ENCODE measurements around the gene TTLL8. TPM values are rescaled to one million over a fixed set of nuclear protein-coding genes. Genes with fewer than 3 reads are reported as not detected.

The TTLL8 gene
- total and polyA plus RNA-seq, 2 experiments from 2014 or later: not detected

DNA sequence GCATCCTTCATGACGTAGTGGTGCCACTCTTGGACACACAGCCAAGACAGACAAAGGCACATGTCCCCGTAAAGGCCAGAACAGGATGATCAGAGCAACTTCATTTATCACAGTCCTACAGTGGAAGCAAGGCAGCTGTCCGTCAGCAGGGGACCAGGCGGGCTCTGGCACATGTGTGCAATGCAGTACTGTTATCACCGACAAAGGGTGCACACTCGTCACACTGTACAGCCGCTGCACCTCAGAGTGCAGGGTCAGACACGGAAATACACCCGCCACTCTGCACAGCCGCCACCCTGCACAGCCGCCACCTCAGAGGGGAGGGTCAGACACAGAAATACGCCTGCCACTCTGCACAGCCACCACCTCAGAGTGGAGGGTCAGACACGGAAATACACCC is 32.1 kb downstream of the TTLL8 start:
- H3K4me2 ChIP-seq: no peak overlapping the region
- H3K79me2 ChIP-seq: no peaks in the 10 kb centered on the region
- no peak overlapping the region for H3K27ac ChIP-seq
- peaks cover 5% of the 10 kb centered on the region for H3K27me3 ChIP-seq
- no peaks in the 10 kb centered on the region for H4K20me1 ChIP-seq (ENCODE audit: insufficient read depth, poor library complexity, severe bottlenecking)
- H3K4me3 ChIP-seq: no peak overlapping the region
- H3K36me3 ChIP-seq (replicated peaks; ENCODE audit: insufficient read depth, low read depth): no peaks in the 10 kb centered on the region
- DNase-seq (ENCODE audit: low spot score): no peak
- H3K4me1 ChIP-seq (ENCODE audit: insufficient read depth): peaks cover 4% of the 10 kb centered on the region
- 88% methylated on average over 13 of the region's 13 CpGs for WGBS (ENCODE audit: low lambda C conversion rate, missing lambda C conversion rate)
- no peaks in the 10 kb centered on the region for H3K9me2 ChIP-seq (replicated peaks; ENCODE audit: insufficient read depth)
- no peak for TF ChIP-seq CTCF (IDR thresholded peaks at IDR 0.05; ENCODE audit: poor library complexity)
- TF ChIP-seq EZH2 (IDR thresholded peaks at IDR 0.05; ENCODE audit: borderline replicate concordance): no peak
- no peak for TF ChIP-seq EZH2phosphoT487 (IDR thresholded peaks at IDR 0.05; ENCODE audit: low read depth, severe bottlenecking, unreplicated experiment)
- no peak overlapping the region for H2AFZ ChIP-seq
- no peaks in the 10 kb centered on the region for H3K9me3 ChIP-seq (ENCODE audit: low read depth)

GRCh38 chr22:50022171-50022819 is 35.8 kb downstream of the TTLL8 start:
- Histone ChIP-seq H3K4me3 (no peak overlapping the region), H2AFZ (no peak overlapping the region), H3K27me3 (peaks cover 5% of the 10 kb centered on the region), H3K4me1 (ENCODE audit: insufficient read depth) (no peaks in the 10 kb centered on the region), H3K36me3 (replicated peaks; ENCODE audit: insufficient read depth, low read depth) (no peaks in the 10 kb centered on the region), H4K20me1 (ENCODE audit: insufficient read depth, poor library complexity, severe bottlenecking) (no peaks in the 10 kb centered on the region), H3K79me2 (no peaks in the 10 kb centered on the region), H3K9me3 (ENCODE audit: low read depth) (no peaks in the 10 kb centered on the region), H3K27ac (no peak overlapping the region), H3K9me2 (replicated peaks; ENCODE audit: insufficient read depth) (no peaks in the 10 kb centered on the region), H3K4me2 (no peak overlapping the region)
- TF ChIP-seq EZH2 (IDR thresholded peaks at IDR 0.05; ENCODE audit: borderline replicate concordance) (no peak), CTCF (IDR thresholded peaks at IDR 0.05; ENCODE audit: poor library complexity) (no peak), EZH2phosphoT487 (IDR thresholded peaks at IDR 0.05; ENCODE audit: low read depth, severe bottlenecking, unreplicated experiment) (no peak)
- DNase-seq (ENCODE audit: low spot score): no peak
- WGBS (ENCODE audit: low lambda C conversion rate, missing lambda C conversion rate): 96% methylated on average over 14 of the region's 14 CpGs

DNA sequence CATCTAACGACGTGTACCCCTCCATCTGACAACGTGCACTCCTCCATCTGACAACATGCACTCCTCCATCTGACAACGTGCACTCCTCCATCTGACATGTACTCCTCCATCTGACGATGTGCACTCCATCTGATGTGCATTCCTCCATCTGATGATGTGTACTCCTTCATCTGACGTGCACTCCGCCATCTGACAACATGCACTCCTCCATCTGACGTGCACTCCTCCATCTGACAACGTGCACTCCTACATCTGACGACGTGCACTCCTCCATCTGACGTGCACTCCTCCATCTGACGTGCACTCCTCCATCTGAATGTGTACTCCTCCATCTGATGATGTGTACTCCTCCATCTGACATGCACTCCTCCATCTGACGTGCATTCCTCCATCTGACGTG is 37.5 kb downstream of the TTLL8 start:
- TF ChIP-seq EZH2 (IDR thresholded peaks at IDR 0.05; ENCODE audit: borderline replicate concordance) (no peak), CTCF (IDR thresholded peaks at IDR 0.05; ENCODE audit: poor library complexity) (no peak), EZH2phosphoT487 (IDR thresholded peaks at IDR 0.05; ENCODE audit: low read depth, severe bottlenecking, unreplicated experiment) (no peak)
- no peaks in the 10 kb centered on the region for H3K36me3 ChIP-seq (replicated peaks; ENCODE audit: insufficient read depth, low read depth)
- no peaks in the 10 kb centered on the region for H3K9me3 ChIP-seq (ENCODE audit: low read depth)
- no peak overlapping the region for H3K27ac ChIP-seq
- 96% methylated on average over 15 of the region's 15 CpGs for WGBS (ENCODE audit: low lambda C conversion rate, missing lambda C conversion rate)
- no peaks in the 10 kb centered on the region for H3K4me1 ChIP-seq (ENCODE audit: insufficient read depth)
- H4K20me1 ChIP-seq (ENCODE audit: insufficient read depth, poor library complexity, severe bottlenecking): no peaks in the 10 kb centered on the region
- no peaks in the 10 kb centered on the region for H3K9me2 ChIP-seq (replicated peaks; ENCODE audit: insufficient read depth)
- DNase-seq (ENCODE audit: low spot score): no peak
- H3K79me2 ChIP-seq: no peaks in the 10 kb centered on the region
- no peak overlapping the region for H2AFZ ChIP-seq
- no peak overlapping the region for H3K4me3 ChIP-seq
- no peak overlapping the region for H3K4me2 ChIP-seq
- H3K27me3 ChIP-seq: peaks cover 5% of the 10 kb centered on the region
